Erythroblast (primary cell): Measurements from ENCODE around the gene CACNA1D.

Experiments used
- GATA1 ChIP-seq: IDR thresholded peaks from 2 replicates; pipeline ENCODE4 v1.6.1; 2011; ENCODE audit warnings: low read depth, mild to moderate bottlenecking, control low read depth, low read length, moderate library complexity
- POLR2A ChIP-seq: IDR thresholded peaks from 2 replicates; pipeline ENCODE4 v1.6.1; 2011; ENCODE audit warnings: mild to moderate bottlenecking, low read length

DNA sequence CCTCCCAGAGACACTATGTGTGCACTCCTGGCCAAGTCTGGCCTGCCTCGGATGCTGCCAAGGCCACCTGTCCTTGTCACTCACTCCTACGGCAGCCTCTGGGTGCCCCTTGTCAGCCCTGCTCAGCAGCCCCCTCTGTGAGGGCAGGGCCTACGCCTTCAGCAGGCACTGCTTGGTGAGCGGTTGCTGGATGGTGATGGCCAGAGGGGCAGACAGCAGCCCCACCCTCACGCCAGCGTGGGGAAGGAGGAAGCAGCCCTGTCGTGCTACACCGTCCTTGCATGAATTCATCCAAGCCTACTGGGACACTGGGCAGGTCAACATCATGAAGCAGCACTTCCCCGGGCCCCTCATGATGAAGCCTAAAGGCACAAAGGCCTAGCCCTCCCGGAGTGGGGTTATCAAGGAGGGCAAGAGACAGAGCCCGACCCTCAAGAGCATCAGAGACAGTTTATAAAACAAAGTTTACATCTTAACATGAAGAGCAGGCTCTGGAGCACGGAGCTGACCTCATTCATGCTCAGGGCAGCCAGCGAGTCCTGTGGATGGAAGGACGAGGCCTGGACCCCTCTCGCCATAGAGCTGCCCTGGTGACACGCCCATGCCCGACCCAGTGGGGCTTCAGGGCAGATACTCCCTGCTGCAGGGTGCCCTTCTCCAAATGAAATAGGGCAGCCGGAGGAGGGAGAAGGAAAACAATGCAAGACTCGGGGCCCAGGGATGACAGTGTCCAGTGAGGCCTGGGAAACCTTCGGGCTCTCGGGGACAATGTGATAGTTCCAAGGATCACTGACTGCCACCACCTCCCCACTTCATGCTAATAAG lies 326.6 kb downstream of the CACNA1D start:
- no peak for TF ChIP-seq POLR2A
- no peak for TF ChIP-seq GATA1
